Measurements from ENCODE around the gene ESYT1.

Gene ESYT1

GRCh38 chr12:56189099-56189917, 61.2 kb downstream of the ESYT1 start, which contains the start of gene SMARCC2:
TSS of gene SMARCC2 (minus strand) at chr12:56189483. CDS start at chr12:56189461, 22 bp downstream.
- peak; percentile 84 to 86 for DNase-seq

GRCh38 chr12:56189918-56190694, 62.0 kb downstream of the ESYT1 start:
- peak; percentile 89 to 91 for DNase-seq

- DNase-seq = no peak
Observed at GRCh38 chr12:56190695-56191155, 62.7 kb downstream of the ESYT1 start.

GRCh38 chr12:56192582-56192981, 64.5 kb downstream of the ESYT1 start:
- no peak for DNase-seq

GRCh38 chr12:56193025-56193578, 65.0 kb downstream of the ESYT1 start:
- DNase-seq = peak; percentile 86 to 92
